ENCODE data around the gene CPSF4L.

The CPSF4L gene

DNA sequence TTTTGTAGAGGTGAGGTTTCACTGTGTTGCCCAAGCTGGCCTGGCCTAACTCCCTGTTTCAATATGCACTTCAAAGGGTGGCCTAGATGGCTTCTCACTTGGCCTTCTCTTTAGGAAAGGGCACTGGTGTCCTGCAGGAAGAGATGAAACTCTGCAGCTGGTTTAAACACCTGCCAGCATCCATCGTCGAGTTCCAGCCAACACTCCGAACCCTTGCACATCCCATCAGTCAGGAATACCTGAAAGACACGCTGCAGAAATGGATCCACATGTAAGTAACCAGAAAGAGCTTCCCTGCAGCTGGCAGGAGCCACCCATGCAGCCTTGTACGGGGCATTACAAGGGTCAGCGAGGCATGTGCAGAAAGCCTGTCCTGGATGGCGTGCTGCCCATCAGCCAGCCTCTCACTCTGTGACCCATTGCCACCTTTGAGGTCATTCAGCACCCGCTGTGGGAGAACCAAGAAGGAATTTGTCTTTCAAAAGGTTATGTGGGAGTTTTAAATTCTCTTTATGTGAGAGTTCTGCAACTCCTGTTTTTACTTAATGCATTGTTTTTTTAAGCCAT is 61.8 kb downstream of the CPSF4L start:
- no peak for DNase-seq

DNA sequence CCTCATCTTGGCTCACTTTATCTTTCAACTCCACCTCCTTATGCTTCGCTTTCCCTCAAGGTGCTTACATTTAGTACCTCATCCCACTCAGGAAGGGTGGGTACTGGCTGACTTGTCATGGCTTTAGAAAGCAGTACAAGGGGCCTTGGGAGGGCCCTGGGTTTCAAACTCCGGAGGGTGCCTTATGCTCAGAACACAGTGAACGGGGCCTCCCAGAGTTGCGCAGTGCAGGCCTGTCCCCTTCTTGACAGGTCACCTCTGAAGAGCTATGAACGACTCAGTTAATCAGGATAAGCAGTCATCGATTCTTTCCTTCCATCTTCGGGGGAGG is 62.8 kb downstream of the CPSF4L start:
- DNase-seq = no peak
